Left forelimb (tissue), 1 donor: ENCODE measurements around the gene DHCR24.

Experiments used
- DNase-seq: peaks from one replicate; pipeline ENCODE4 v3.0.0-alpha.2; 2018; ENCODE audit warnings: low spot score

Gene DHCR24

DNA sequence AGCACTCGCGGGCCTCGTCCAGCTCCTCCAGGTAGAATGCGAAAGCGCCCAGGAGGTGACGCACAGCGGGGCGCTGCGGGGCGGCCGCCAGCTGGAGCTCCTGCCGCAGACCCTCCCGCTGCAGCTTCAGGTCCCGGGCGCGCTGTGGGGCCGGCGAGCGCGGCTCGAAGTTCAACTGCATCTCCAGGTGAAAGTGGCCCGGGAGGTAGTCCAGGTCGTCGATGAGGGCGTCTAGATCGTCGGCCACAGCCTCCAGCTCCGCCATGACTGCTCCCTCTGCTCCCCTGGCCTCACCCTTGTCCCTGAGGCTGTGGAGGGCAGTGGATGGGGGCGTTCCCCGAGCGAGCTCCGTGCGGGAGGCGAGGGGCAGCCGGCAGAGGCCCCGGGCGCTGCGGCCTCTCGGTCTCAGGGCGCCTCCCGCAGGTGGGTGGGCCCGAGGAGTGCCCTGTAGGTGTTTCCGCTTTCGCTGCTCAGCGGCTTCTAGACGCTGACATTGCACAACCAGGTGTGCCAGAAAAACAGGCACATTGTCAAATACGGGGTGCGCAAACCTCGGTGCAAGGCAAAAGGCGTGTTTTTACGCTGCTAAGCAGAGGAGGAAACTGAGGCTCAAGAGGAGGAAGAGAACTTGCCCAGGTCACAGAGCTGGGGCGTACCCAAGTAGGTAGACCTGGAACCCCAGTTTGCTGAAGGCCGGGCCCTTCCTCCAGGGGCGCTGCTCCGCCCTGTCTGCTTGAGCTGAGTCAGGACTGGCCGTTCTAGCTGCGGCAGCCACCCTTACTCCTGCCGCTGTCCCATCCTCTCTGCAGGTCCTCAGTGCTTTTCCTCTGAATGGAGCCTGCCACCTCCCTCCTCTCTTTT, 85.9 kb downstream of the DHCR24 start, which contains the start of gene TTC22:
Gene TTC22, minus strand, starts transcription at position 425 of the 861 bp plus-strand sequence. Its CDS starts 160 bp downstream, at position 265.
- DNase-seq, result no peak

- no peak for DNase-seq
These were observed 86.7 kb downstream of the DHCR24 start for GRCh38 chr1:54800041-54800898.
